H9 (cell line): ENCODE data around the gene WAPL. TPM values are rescaled to one million over a fixed set of nuclear protein-coding genes. Genes with fewer than 3 reads are reported as not detected.

Experiments used
- DNase-seq: peaks from one replicate; pipeline ENCODE4 v3.0.0-alpha.2; 2017
- H2AFZ ChIP-seq: one replicate; pipeline ENCODE4 v1.6.1; 2013; ENCODE audit warnings: mild to moderate bottlenecking, low read length, control low read depth, moderate library complexity
- H2AK5ac ChIP-seq: 2 replicates; pipeline ENCODE4 v1.6.1; 2013; ENCODE audit warnings: low read length, control low read depth, mixed read lengths; ENCODE audit not compliant: insufficient read length
- H2BK120ac ChIP-seq: one replicate; pipeline ENCODE4 v1.6.1; 2013; ENCODE audit warnings: low read depth, mild to moderate bottlenecking, low read length, control low read depth, inconsistent platforms; ENCODE audit not compliant: poor library complexity, severe bottlenecking
- H2BK12ac ChIP-seq: 2 replicates; pipeline ENCODE4 v1.6.1; 2013; ENCODE audit warnings: low read length, control low read depth, mixed read lengths, low read depth; ENCODE audit not compliant: insufficient read length
- H2BK15ac ChIP-seq: 2 replicates; pipeline ENCODE4 v1.6.1; 2013; ENCODE audit warnings: low read depth, low read length, control low read depth
- H2BK20ac ChIP-seq: one replicate; pipeline ENCODE4 v1.6.1; 2013; ENCODE audit warnings: low read depth, mild to moderate bottlenecking, low read length, control low read depth, inconsistent platforms; ENCODE audit not compliant: poor library complexity, severe bottlenecking
- H2BK5ac ChIP-seq: 2 replicates; pipeline ENCODE4 v1.6.1; 2013; ENCODE audit warnings: low read length, control low read depth, mixed read lengths; ENCODE audit not compliant: insufficient read length
- H3K14ac ChIP-seq: 2 replicates; pipeline ENCODE4 v1.6.1; 2013; ENCODE audit warnings: low read length, control low read depth; ENCODE audit not compliant: insufficient read depth
- H3K18ac ChIP-seq: 2 replicates; pipeline ENCODE4 v1.6.1; 2013; ENCODE audit warnings: low read depth, mild to moderate bottlenecking, mixed read lengths, low read length, control low read depth; ENCODE audit not compliant: insufficient read length
- H3K23ac ChIP-seq: 2 replicates; pipeline ENCODE4 v1.6.1; 2013; ENCODE audit warnings: low read length, control low read depth, mixed read lengths, low read depth; ENCODE audit not compliant: insufficient read length
- H3K23me2 ChIP-seq: 2 replicates; pipeline ENCODE4 v1.6.1; 2013; ENCODE audit warnings: low read depth, mild to moderate bottlenecking, mixed read lengths, low read length, control low read depth; ENCODE audit not compliant: insufficient read length, poor library complexity, severe bottlenecking
- H3K27ac ChIP-seq: 2 replicates; pipeline ENCODE4 v1.5.1; 2013; ENCODE audit warnings: low read length, control low read depth, mixed read lengths, low read depth; ENCODE audit not compliant: insufficient read length
- H3K27me3 ChIP-seq: 2 replicates; pipeline ENCODE4 v1.6.1; 2013; ENCODE audit warnings: low read length, control low read depth, inconsistent platforms; ENCODE audit not compliant: insufficient read depth
- H3K4ac ChIP-seq: 2 replicates; pipeline ENCODE4 v1.6.1; 2013; ENCODE audit warnings: low read depth, mild to moderate bottlenecking, control low read depth, inconsistent platforms, low read length, moderate library complexity
- H3K4me1 ChIP-seq: 2 replicates; pipeline ENCODE4 v1.6.1; 2013; ENCODE audit warnings: low read length, control low read depth, inconsistent platforms; ENCODE audit not compliant: insufficient read depth
- H3K4me2 ChIP-seq: 2 replicates; pipeline ENCODE4 v1.6.1; 2013; ENCODE audit warnings: low read length, control low read depth, mixed read lengths; ENCODE audit not compliant: insufficient read length, insufficient read depth
- H3K56ac ChIP-seq: 2 replicates; pipeline ENCODE4 v1.6.1; 2013; ENCODE audit warnings: low read depth, mild to moderate bottlenecking, mixed read lengths, low read length, control low read depth; ENCODE audit not compliant: insufficient read length
- H3K79me1 ChIP-seq: 2 replicates; pipeline ENCODE4 v1.6.1; 2013; ENCODE audit warnings: low read depth, mild to moderate bottlenecking, moderate library complexity, low read length, control low read depth, inconsistent platforms; ENCODE audit not compliant: insufficient read depth, poor library complexity, severe bottlenecking
- H3K79me2 ChIP-seq: 2 replicates; pipeline ENCODE4 v1.6.1; 2013; ENCODE audit warnings: low read length, control low read depth, inconsistent platforms; ENCODE audit not compliant: insufficient read depth
- H3K9ac ChIP-seq: 2 replicates; pipeline ENCODE4 v1.6.1; 2013; ENCODE audit warnings: low read length, control low read depth, mixed read lengths; ENCODE audit not compliant: insufficient read length; ENCODE audit errors: extremely low read depth
- H3K9me3 ChIP-seq: one replicate; pipeline ENCODE4 v1.6.1; 2013; ENCODE audit warnings: low read depth, low read length, inconsistent platforms; ENCODE audit not compliant: control insufficient read depth
- H3T11ph ChIP-seq: one replicate; pipeline ENCODE4 v1.6.1; 2013; ENCODE audit warnings: mild to moderate bottlenecking, low read length, control low read depth, inconsistent platforms
- H4K20me1 ChIP-seq: one replicate; pipeline ENCODE4 v1.6.1; 2013; ENCODE audit not compliant: control insufficient read depth, insufficient read length, insufficient read depth
- H4K5ac ChIP-seq: 2 replicates; pipeline ENCODE4 v1.6.1; 2013; ENCODE audit warnings: low read depth, mild to moderate bottlenecking, mixed read lengths, low read length, control low read depth; ENCODE audit not compliant: insufficient read length
- H4K8ac ChIP-seq: replicated peaks from 2 replicates; pipeline ENCODE4 v1.6.1; 2013; ENCODE audit warnings: low read length, control low read depth, mixed read lengths, low read depth; ENCODE audit not compliant: insufficient read length
- H4K91ac ChIP-seq: 2 replicates; pipeline ENCODE4 v1.6.1; 2013; ENCODE audit warnings: low read depth, mild to moderate bottlenecking, moderate library complexity, mixed read lengths, low read length, control low read depth; ENCODE audit not compliant: insufficient read length
- H3K27ac Mint-ChIP-seq, 3 experiments: 2 replicates in 2 of 3; 3 replicates in 1 of 3; pipeline ENCODE4 v1.8.0; 2020 to 2021; ENCODE audit warnings: mixed read lengths in 3 of 3, mild to moderate bottlenecking in 1 of 3, moderate library complexity in 1 of 3
- H3K27me3 Mint-ChIP-seq: 2 replicates; pipeline ENCODE4 v1.8.0; 2021; ENCODE audit warnings: low read depth, mild to moderate bottlenecking, moderate library complexity, mixed read lengths
- H3K36me3 Mint-ChIP-seq, 3 experiments: 2 replicates in 2 of 3; 3 replicates in 1 of 3; pipeline ENCODE4 v1.8.0; 2020 to 2021; ENCODE audit warnings: low read depth in 3 of 3, mixed read lengths in 3 of 3; ENCODE audit not compliant: insufficient read depth in 1 of 3
- H3K4me1 Mint-ChIP-seq, 2 experiments: 2 replicates each; pipeline ENCODE4 v1.8.0; 2020; ENCODE audit warnings: mixed read lengths in 2 of 2
- H3K4me3 Mint-ChIP-seq, 2 experiments: 2 replicates in 1 of 2; 3 replicates in 1 of 2; pipeline ENCODE4 v1.8.0; 2020 to 2021; ENCODE audit warnings: mild to moderate bottlenecking in 2 of 2, mixed read lengths in 2 of 2, moderate library complexity in 1 of 2
- H3K9me3 Mint-ChIP-seq, 2 experiments: 2 replicates in 1 of 2; 3 replicates in 1 of 2; pipeline ENCODE4 v1.8.0; 2020; ENCODE audit warnings: mild to moderate bottlenecking in 2 of 2, mixed read lengths in 2 of 2, moderate library complexity in 1 of 2
- CTCF ChIP-seq: fragments of 200-600 bp; sonication (generic); conservative IDR thresholded peaks from 3 replicates; pipeline ENCODE4 v1.8.0; 2021; ENCODE audit warnings: antibody characterized with exemption, mild to moderate bottlenecking
- WGBS: extraction: QIAGEN DNeasy Blood & Tissue Kit; methylation state at CpG from one replicate; pipeline ENCODE4 v1.1.7; 2013; ENCODE audit warnings: missing lambda C conversion rate, low lambda C conversion rate, mixed read lengths; ENCODE audit not compliant: insufficient read length; ENCODE audit errors: extremely low coverage; 5-methylcytosine and 5-hydroxymethylcytosine counted together
- total RNA-seq: library from RNA; stranded (reverse); gene quantifications from 2 replicates; pipeline ENCODE4 v1.2.1, GENCODE V29; 2021

The WAPL gene
- total RNA-seq, 1 experiment from 2014 or later, result 61.4 TPM

GRCh38 chr10:86536294-86536861 is 14.8 kb upstream of the WAPL start:
- Histone ChIP-seq H3T11ph (no peak overlapping the region), H4K5ac (no peak overlapping the region), H2BK5ac (no peak overlapping the region), H3K4me1 (peaks cover 9% of the 10 kb centered on the region), H4K8ac (no peak overlapping the region), H3K23me2 (no peaks in the 10 kb centered on the region), H3K79me2 (no peaks in the 10 kb centered on the region), H2BK20ac (no peak overlapping the region), H4K91ac (no peak overlapping the region), H3K4me2 (no peak overlapping the region), H3K9me3 (no peaks in the 10 kb centered on the region), H2AK5ac (no peak overlapping the region), H3K23ac (no peak overlapping the region), H2AFZ (no peak overlapping the region), H3K79me1 (no peaks in the 10 kb centered on the region), H2BK15ac (no peak overlapping the region), H3K9ac (no peak overlapping the region), H2BK12ac (no peak overlapping the region), H2BK120ac (no peak overlapping the region), H3K14ac (no peak overlapping the region; the same call in 1 of the 2 replicates), H3K4ac (no peak overlapping the region), H4K20me1 (no peaks in the 10 kb centered on the region), H3K27me3 (no peaks in the 10 kb centered on the region; the same call in 1 of the 2 replicates), H3K18ac (no peak overlapping the region), H3K27ac (no peak overlapping the region), H3K56ac (no peak overlapping the region)
- no peak for TF ChIP-seq CTCF
- H3K4me3 Mint-ChIP-seq, result peak overlapping the region; percentile 50 to 70; a peak in 3 of 5 replicates
- DNase-seq, result peak; percentile 64
- H3K9me3 Mint-ChIP-seq, result no peaks in the 10 kb centered on the region; a peak in 1 of 5 replicates
- H3K27me3 Mint-ChIP-seq, result peaks cover 13% of the 10 kb centered on the region
- H3K36me3 Mint-ChIP-seq, result peaks cover 0 to 4% (median 0%) of the 10 kb centered on the region in 3 experiments; a peak in 1 of 7 replicates
- H3K27ac Mint-ChIP-seq, result no peak overlapping the region
- peaks cover 19 to 23% of the 10 kb centered on the region in 2 experiments for H3K4me1 Mint-ChIP-seq
- no CpG with 5 or more reads among the region's 40 CpGs for WGBS
